ENCODE results near the gene TBC1D17.

DNA sequence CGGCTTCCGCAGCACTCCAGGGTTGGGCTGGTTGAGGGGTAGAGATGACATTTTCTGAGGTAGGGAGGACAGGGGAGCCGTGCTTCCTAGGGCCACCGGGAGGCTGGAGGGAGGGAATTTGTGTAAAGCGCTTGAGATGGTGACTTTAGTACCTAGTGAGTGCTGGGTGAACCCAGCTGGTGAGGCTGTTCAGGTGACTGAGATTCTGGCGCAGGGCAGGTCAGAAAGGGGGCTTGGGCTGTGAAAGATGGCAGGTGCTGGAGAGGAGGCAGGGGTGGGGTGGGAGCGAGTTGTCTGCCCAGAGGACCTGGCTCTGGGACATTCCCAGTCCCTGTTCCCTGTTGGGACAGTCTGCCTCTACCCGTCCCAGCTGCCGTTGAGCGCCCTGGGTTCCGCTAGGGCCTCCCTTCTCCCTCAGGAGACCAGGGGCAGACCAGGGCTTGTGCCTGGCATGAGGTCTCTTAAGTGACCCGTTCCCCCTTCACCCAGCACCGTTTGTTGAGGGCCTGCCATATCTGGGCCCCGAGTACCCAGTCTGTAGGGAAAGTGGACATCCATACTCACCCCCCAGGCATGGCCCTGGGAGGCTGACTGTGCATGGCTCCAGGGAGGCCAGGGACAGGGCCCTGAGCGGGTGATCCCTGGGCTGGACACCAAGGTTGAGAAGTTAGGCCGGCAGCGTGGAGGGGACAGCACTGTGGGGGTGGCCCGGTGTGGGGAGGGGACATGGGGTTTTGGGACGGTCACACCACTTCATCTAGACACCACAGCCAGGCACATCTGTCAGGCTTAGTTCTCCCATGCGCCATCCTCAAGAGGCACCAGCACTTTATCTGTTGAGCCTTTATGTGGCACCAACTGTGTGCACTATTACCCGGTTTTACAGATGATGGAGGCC is 21.6 kb upstream of the TBC1D17 start:
- TF ChIP-seq, protein P1, sequence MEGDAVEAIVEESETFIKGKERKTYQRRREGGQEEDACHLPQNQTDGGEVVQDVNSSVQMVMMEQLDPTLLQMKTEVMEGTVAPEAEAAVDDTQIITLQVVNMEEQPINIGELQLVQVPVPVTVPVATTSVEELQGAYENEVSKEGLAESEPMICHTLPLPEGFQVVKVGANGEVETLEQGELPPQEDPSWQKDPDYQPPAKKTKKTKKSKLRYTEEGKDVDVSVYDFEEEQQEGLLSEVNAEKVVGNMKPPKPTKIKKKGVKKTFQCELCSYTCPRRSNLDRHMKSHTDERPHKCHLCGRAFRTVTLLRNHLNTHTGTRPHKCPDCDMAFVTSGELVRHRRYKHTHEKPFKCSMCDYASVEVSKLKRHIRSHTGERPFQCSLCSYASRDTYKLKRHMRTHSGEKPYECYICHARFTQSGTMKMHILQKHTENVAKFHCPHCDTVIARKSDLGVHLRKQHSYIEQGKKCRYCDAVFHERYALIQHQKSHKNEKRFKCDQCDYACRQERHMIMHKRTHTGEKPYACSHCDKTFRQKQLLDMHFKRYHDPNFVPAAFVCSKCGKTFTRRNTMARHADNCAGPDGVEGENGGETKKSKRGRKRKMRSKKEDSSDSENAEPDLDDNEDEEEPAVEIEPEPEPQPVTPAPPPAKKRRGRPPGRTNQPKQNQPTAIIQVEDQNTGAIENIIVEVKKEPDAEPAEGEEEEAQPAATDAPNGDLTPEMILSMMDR (conservative IDR thresholded peaks at IDR 0.05; ENCODE audit: low read length), result no peak
- TF ChIP-seq EZH2phosphoT487 (IDR thresholded peaks at IDR 0.05; ENCODE audit: borderline replicate concordance), result no peak

Data from Loucy (cell line).